K562 (cell line): ENCODE data around the gene PCYT1A. TPM values are rescaled to one million over a fixed set of nuclear protein-coding genes. Genes with fewer than 3 reads are reported as not detected.
A peak's percentile ranks its signal among the peaks of the same experiment; 100 is the strongest.

Experiments
- REST ChIP-seq, 2 experiments: fragments of 450-650 bp; formaldehyde crosslinking in 1 of 2; IDR thresholded peaks; 2 replicates each; pipeline versions ENCODE4 v1.4.0 to v1.6.1; 2014 to 2020; ENCODE audit warnings: mild to moderate bottlenecking in 2 of 2, borderline replicate concordance in 1 of 2, low read depth in 1 of 2
- TFAP4 ChIP-seq: sonication (generic); formaldehyde crosslinking; IDR thresholded peaks from 2 replicates; pipeline ENCODE4 v1.8.0; 2022; ENCODE audit warnings: missing genetic modification reagents, mild to moderate bottlenecking, moderate library complexity, borderline replicate concordance
- polyA plus RNA-seq, 8 experiments: library from polyadenylated mRNA; depleted of rRNA in 4 of 8; stranded (reverse) in 5 of 8; unstranded in 3 of 8; fragments of >200 nt; fragmentation: Nextera tagmentation in 2 of 8; fragmentation: Illumina TruSeq in 1 of 8; extraction: Ambion mirVana in 2 of 8; extraction: Trizol in 1 of 8; gene quantifications; 2 replicates each; pipeline versions ENCODE4 v1.2.1 to v1.2.3, GENCODE V29; 2011 to 2014; ENCODE audit warnings: inconsistent platforms in 1 of 8, missing spikeins in 1 of 8
- total RNA-seq, 7 experiments: library from RNA; depleted of rRNA in 6 of 7; stranded (reverse); fragments of >200 nt in 6 of 7; fragmentation: Illumina TruSeq in 2 of 7; extraction: Trizol in 2 of 7; gene quantifications; 2 replicates each; pipeline versions ENCODE4 v1.2.1 to v1.2.3, GENCODE V29; 2011 to 2021; ENCODE audit warnings: low replicate concordance in 1 of 7

The PCYT1A gene
- total and polyA plus RNA-seq, 9 of the 15 experiments (the other 6 are each of a cell fraction or from before 2014, with no cell fraction given): 13.4 to 62.8 (median 49.4) TPM

- TF ChIP-seq REST (IDR thresholded peaks at IDR 0.05; ENCODE audit: borderline replicate concordance): peak; percentile 42; the same call in 1 of the 2 replicates
- TF ChIP-seq REST (CRISPR knock-in tag; IDR thresholded peaks at IDR 0.05; ENCODE audit: low read depth): no peak
- peak; percentile 45; the same call in 1 of the 2 replicates for TF ChIP-seq TFAP4
- TF ChIP-seq, all 486 proteins: peak for 6
These were observed 88.5 kb downstream of the PCYT1A start (continued) for GRCh38 chr3:196198771-196199753.
